Lower leg skin (tissue), 3 donors: ENCODE measurements around the gene MTFR1L.

Experiments used
- CTCF ChIP-seq, 3 donors: fragments of 450-650 bp; IDR thresholded peaks; one replicate each; pipeline ENCODE4 v1.5.1; 2016; ENCODE audit warnings: antibody characterized with exemption in 3 of 3, mild to moderate bottlenecking in 3 of 3, moderate library complexity in 2 of 3
- POLR2A ChIP-seq, 2 donors: fragments of 450-650 bp; IDR thresholded peaks; one replicate each; pipeline ENCODE4 v1.6.1; 2016 to 2017; ENCODE audit warnings: antibody characterized with exemption in 2 of 2, mild to moderate bottlenecking in 1 of 2, moderate library complexity in 1 of 2

- TF ChIP-seq POLR2A (IDR thresholded peaks at IDR 0.05) (no peak), CTCF (IDR thresholded peaks at IDR 0.05) (no peak)
Observed at GRCh38 chr1:25833158-25833557, 13.4 kb downstream of the MTFR1L start.
